ENCODE data around the gene FAM156A. TPM values are rescaled to one million over a fixed set of nuclear protein-coding genes. Genes with fewer than 3 reads are reported as not detected.
A peak's percentile ranks its signal among the peaks of the same experiment; 100 is the strongest.
"Not testable (repeated sequence)": the region's sequence is repeated elsewhere in the genome, so short reads cannot be mapped to it uniquely, and the experiment has no call there.

FAM156A gene
- total and polyA plus RNA-seq, 4 donors, result 15.7 to 64.8 (median 40.2) TPM

DNA sequence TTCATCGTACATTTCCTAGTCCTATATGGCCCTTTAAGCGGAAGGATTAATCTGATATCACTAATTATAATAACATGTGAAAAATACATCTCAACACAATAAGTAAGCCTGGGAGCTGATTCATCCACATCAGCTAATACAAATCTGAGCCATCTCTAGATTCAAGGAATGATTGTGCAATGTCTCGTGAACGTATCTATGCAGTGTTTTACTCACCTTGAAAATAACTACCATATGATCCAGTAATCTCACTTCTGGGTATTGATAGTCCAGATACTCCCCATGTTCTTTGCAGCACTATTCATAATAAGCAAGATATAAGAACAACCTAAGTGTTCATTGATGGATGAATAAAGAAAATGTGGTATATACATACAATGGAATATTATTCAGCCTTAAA, 17.6 kb downstream of the FAM156A start:
- H3K27ac ChIP-seq (ENCODE audit: low read depth, low read length); H3K9me3 ChIP-seq (ENCODE audit: control insufficient read depth, insufficient read depth, low read length); H3K4me3 ChIP-seq (ENCODE audit: low read depth, low read length); H3K27me3 ChIP-seq (ENCODE audit: control insufficient read depth, insufficient read depth, low read length); DNase-seq (ENCODE audit: low read depth in 4 of 6, low spot score in 6 of 6); H3K4me1 ChIP-seq (ENCODE audit: control insufficient read depth, insufficient read depth, low read length); H3K36me3 ChIP-seq (ENCODE audit: control insufficient read depth, insufficient read depth, low read length): not testable (repeated sequence)
- WGBS (ENCODE audit: insufficient coverage), result no CpG with 5 or more reads among the region's 4 CpGs

- not testable (repeated sequence) for H3K36me3 ChIP-seq (ENCODE audit: control insufficient read depth, insufficient read depth, low read length); H3K27me3 ChIP-seq (ENCODE audit: control insufficient read depth, insufficient read depth, low read length); H3K4me1 ChIP-seq (ENCODE audit: control insufficient read depth, insufficient read depth, low read length); DNase-seq (ENCODE audit: low read depth in 4 of 6, low spot score in 6 of 6); H3K9me3 ChIP-seq (ENCODE audit: control insufficient read depth, insufficient read depth, low read length)
- 0% methylated on average over 10 of the region's 10 CpGs for WGBS (ENCODE audit: insufficient coverage)
- Histone ChIP-seq H3K4me3 (ENCODE audit: low read depth, low read length) (peak overlapping the region; percentile 78), H3K27ac (ENCODE audit: low read depth, low read length) (peak overlapping the region; percentile 99)
These were observed 22.9 kb downstream of the FAM156A start for GRCh38 chrX:52935470-52935784.

GRCh38 chrX:52934704-52935469, 23.4 kb downstream of the FAM156A start:
- under 1% methylated on average over 52 of the region's 61 CpGs for WGBS (ENCODE audit: insufficient coverage)
- peaks cover 4% of the 10 kb centered on the region for H3K4me1 ChIP-seq (ENCODE audit: control insufficient read depth, insufficient read depth, low read length)
- peak; percentile 74 to 99 (median 94) for DNase-seq (ENCODE audit: low read depth in 4 of 6, low spot score in 6 of 6)
- H3K4me3 ChIP-seq (ENCODE audit: low read depth, low read length), result peak overlapping the region; percentile 78
- H3K36me3 ChIP-seq (ENCODE audit: control insufficient read depth, insufficient read depth, low read length), result no peaks in the 10 kb centered on the region
- H3K27me3 ChIP-seq (ENCODE audit: control insufficient read depth, insufficient read depth, low read length), result no peaks in the 10 kb centered on the region
- H3K27ac ChIP-seq (ENCODE audit: low read depth, low read length), result peak overlapping the region; percentile 99
- no peaks in the 10 kb centered on the region for H3K9me3 ChIP-seq (ENCODE audit: control insufficient read depth, insufficient read depth, low read length)

- Histone ChIP-seq H3K4me3 (ENCODE audit: low read depth, low read length) (peak overlapping the region; percentile 78), H3K27me3 (ENCODE audit: control insufficient read depth, insufficient read depth, low read length) (no peaks in the 10 kb centered on the region), H3K9me3 (ENCODE audit: control insufficient read depth, insufficient read depth, low read length) (no peaks in the 10 kb centered on the region), H3K4me1 (ENCODE audit: control insufficient read depth, insufficient read depth, low read length) (peaks cover 4% of the 10 kb centered on the region), H3K27ac (ENCODE audit: low read depth, low read length) (peak overlapping the region; percentile 99), H3K36me3 (ENCODE audit: control insufficient read depth, insufficient read depth, low read length) (no peaks in the 10 kb centered on the region)
- DNase-seq (ENCODE audit: low read depth in 4 of 6, low spot score in 6 of 6), result no peak
- WGBS (ENCODE audit: insufficient coverage), result 0% methylated on average over 16 of the region's 27 CpGs
These were observed 24.2 kb downstream of the FAM156A start for GRCh38 chrX:52933976-52934703.

DNA sequence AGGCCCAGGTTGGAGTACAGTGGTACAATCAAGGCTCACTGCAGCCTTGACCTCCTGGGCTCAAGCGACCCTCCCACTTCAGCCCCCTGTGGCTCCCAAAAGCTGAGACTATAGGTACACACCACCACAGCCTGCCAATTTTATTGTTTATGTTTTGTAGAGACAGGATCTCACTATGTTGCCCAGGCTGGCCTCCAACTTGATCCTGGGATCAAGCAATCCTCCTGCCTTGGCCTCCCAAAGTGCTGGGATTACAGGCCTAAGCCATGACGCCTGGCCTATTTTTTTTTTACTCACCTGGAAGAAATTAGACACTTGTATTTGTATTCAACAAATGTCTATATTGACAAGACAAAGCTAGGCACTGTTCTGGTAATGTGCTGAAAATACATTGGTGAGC, 25.1 kb downstream of the FAM156A start:
- peaks cover 4% of the 10 kb centered on the region for H3K4me1 ChIP-seq (ENCODE audit: control insufficient read depth, insufficient read depth, low read length)
- no peaks in the 10 kb centered on the region for H3K27me3 ChIP-seq (ENCODE audit: control insufficient read depth, insufficient read depth, low read length)
- no peak overlapping the region for H3K4me3 ChIP-seq (ENCODE audit: low read depth, low read length)
- no peaks in the 10 kb centered on the region for H3K36me3 ChIP-seq (ENCODE audit: control insufficient read depth, insufficient read depth, low read length)
- WGBS (ENCODE audit: insufficient coverage), result no CpG with 5 or more reads among the region's 2 CpGs
- DNase-seq (ENCODE audit: low read depth in 4 of 6, low spot score in 6 of 6), result no peak
- H3K9me3 ChIP-seq (ENCODE audit: control insufficient read depth, insufficient read depth, low read length), result no peaks in the 10 kb centered on the region
- H3K27ac ChIP-seq (ENCODE audit: low read depth, low read length), result no peak overlapping the region

DNA sequence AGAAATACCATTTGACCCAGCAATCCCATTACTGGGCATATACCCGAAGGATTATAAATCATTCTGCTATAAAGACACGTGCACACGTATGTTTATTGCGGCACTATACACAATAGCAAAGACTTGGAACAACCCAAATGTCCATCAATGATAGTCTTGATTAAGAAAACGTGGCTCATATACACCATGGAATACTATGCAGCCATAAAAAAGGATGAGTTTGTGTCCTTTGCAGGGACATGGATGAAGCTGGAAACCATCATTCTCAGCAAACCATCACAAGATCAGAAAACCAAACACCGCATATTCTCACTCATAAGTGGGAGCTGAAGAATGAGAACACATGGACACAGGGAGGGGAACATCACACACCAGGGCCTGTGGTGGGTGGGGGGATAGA, 28.1 kb downstream of the FAM156A start:
- not testable (repeated sequence) for H3K4me3 ChIP-seq (ENCODE audit: low read depth, low read length); H3K36me3 ChIP-seq (ENCODE audit: control insufficient read depth, insufficient read depth, low read length); H3K27ac ChIP-seq (ENCODE audit: low read depth, low read length); H3K9me3 ChIP-seq (ENCODE audit: control insufficient read depth, insufficient read depth, low read length); H3K4me1 ChIP-seq (ENCODE audit: control insufficient read depth, insufficient read depth, low read length); DNase-seq (ENCODE audit: low read depth in 4 of 6, low spot score in 6 of 6); H3K27me3 ChIP-seq (ENCODE audit: control insufficient read depth, insufficient read depth, low read length)
- no CpG with 5 or more reads among the region's 6 CpGs for WGBS (ENCODE audit: insufficient coverage)

GRCh38 chrX:52923781-52924241, 34.5 kb downstream of the FAM156A start:
- H3K36me3 ChIP-seq (ENCODE audit: control insufficient read depth, insufficient read depth, low read length), result no peaks in the 10 kb centered on the region
- H3K9me3 ChIP-seq (ENCODE audit: control insufficient read depth, insufficient read depth, low read length), result no peaks in the 10 kb centered on the region
- no peak overlapping the region for H3K27ac ChIP-seq (ENCODE audit: low read depth, low read length)
- no peaks in the 10 kb centered on the region for H3K27me3 ChIP-seq (ENCODE audit: control insufficient read depth, insufficient read depth, low read length)
- no peak overlapping the region for H3K4me3 ChIP-seq (ENCODE audit: low read depth, low read length)
- peaks cover 12% of the 10 kb centered on the region for H3K4me1 ChIP-seq (ENCODE audit: control insufficient read depth, insufficient read depth, low read length)
- 80% methylated on average over 1 of the region's 4 CpGs for WGBS (ENCODE audit: insufficient coverage)
- DNase-seq (ENCODE audit: low read depth in 4 of 6, low spot score in 6 of 6), result no peak

GRCh38 chrX:52914704-52915103, 43.6 kb downstream of the FAM156A start:
- not testable (repeated sequence) for H3K27ac ChIP-seq (ENCODE audit: low read depth, low read length); H3K4me3 ChIP-seq (ENCODE audit: low read depth, low read length); H3K27me3 ChIP-seq (ENCODE audit: control insufficient read depth, insufficient read depth, low read length); H3K4me1 ChIP-seq (ENCODE audit: control insufficient read depth, insufficient read depth, low read length); H3K36me3 ChIP-seq (ENCODE audit: control insufficient read depth, insufficient read depth, low read length); H3K9me3 ChIP-seq (ENCODE audit: control insufficient read depth, insufficient read depth, low read length); DNase-seq (ENCODE audit: low read depth in 4 of 6, low spot score in 6 of 6)
- WGBS (ENCODE audit: insufficient coverage), result no CpG with 5 or more reads among the region's 3 CpGs

DNA sequence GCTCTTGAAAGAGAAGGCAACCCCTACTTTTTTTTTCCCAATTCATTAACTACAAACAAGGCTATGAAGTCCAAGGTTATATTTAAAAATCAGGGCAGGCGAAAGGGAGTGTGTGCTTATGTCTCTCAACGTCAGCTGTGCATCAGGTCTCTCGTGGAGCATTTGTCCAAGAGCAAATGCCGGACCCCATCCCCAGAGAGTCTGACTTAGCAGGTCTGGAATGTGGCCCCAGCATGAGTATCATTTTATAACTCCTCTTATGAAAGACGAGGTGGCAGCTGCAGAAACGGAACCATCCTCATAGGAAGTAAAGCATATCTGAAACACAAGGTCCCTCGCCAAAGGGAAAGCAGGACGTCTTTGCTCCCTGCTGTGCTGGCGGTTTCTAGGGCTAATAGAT, 44.6 kb downstream of the FAM156A start:
- not testable (repeated sequence) for H3K27me3 ChIP-seq (ENCODE audit: control insufficient read depth, insufficient read depth, low read length); H3K9me3 ChIP-seq (ENCODE audit: control insufficient read depth, insufficient read depth, low read length); H3K4me1 ChIP-seq (ENCODE audit: control insufficient read depth, insufficient read depth, low read length); H3K36me3 ChIP-seq (ENCODE audit: control insufficient read depth, insufficient read depth, low read length); DNase-seq (ENCODE audit: low read depth in 4 of 6, low spot score in 6 of 6); H3K4me3 ChIP-seq (ENCODE audit: low read depth, low read length); H3K27ac ChIP-seq (ENCODE audit: low read depth, low read length)
- no CpG with 5 or more reads among the region's 9 CpGs for WGBS (ENCODE audit: insufficient coverage)
